ENCODE results near the gene VPS41. TPM values are rescaled to one million over a fixed set of nuclear protein-coding genes. Genes with fewer than 3 reads are reported as not detected.

VPS41 gene
- polyA plus RNA-seq, 1 of the 3 experiments (the other 2 are of a cell fraction), result 20.4 TPM

GRCh38 chr7:38838725-38839385 lies 70.1 kb downstream of the VPS41 start:
- Histone ChIP-seq H3K27me3 (ENCODE audit: insufficient read depth) (no peaks in the 10 kb centered on the region), H3K9me2 (no peaks in the 10 kb centered on the region; the same call in 1 of the 2 replicates), H3K4me2 (no peak overlapping the region), H3K9ac (no peak overlapping the region), H3K4me1 (ENCODE audit: control insufficient read depth in 1 of 2, insufficient read depth in 2 of 2, low read depth in 1 of 2, low read length in 1 of 2) (peaks cover 0 to 4% of the 10 kb centered on the region in 2 experiments; a peak in 1 of 4 replicates), H3K27ac (ENCODE audit: low read depth in 2 of 2, low read length in 1 of 2) (no peak overlapping the region), H3K9me3 (no peaks in the 10 kb centered on the region), H2AFZ (ENCODE audit: low read depth) (no peak overlapping the region), H3K79me2 (ENCODE audit: insufficient read depth) (peaks cover 6% of the 10 kb centered on the region), H4K20me1 (ENCODE audit: insufficient read depth) (no peaks in the 10 kb centered on the region; the same call in 1 of the 2 replicates), H3F3A (replicated peaks; ENCODE audit: insufficient read depth) (no peaks in the 10 kb centered on the region), H3K36me3 (replicated peaks in 1 of 2; ENCODE audit: control insufficient read depth in 1 of 2, insufficient read depth in 2 of 2, low read length in 1 of 2) (peaks cover 0 to 4% of the 10 kb centered on the region in 2 experiments), H3K4me3 (ENCODE audit: low read depth in 2 of 2, low read length in 1 of 2) (no peak overlapping the region)
- 92% methylated on average over 6 of the region's 6 CpGs for WGBS (ENCODE audit: low lambda C conversion rate)
- DNase-seq, result no peak
- CTCF ChIA-PET, result interaction anchor here (1.0 kb wide), 1 partner anchor 11 kb away, joined by 3 read pairs; no protein-coding TSS in a partner anchor
- POLR2A ChIA-PET, result no interaction called here
- TF ChIP-seq RXRA (IDR thresholded peaks at IDR 0.05; ENCODE audit: borderline replicate concordance, low read depth) (no peak), ZBTB33 (IDR thresholded peaks at IDR 0.05; ENCODE audit: borderline replicate concordance, low read depth) (no peak), NFIC (IDR thresholded peaks at IDR 0.05; ENCODE audit: borderline replicate concordance) (no peak), USF1 (IDR thresholded peaks at IDR 0.05; ENCODE audit: borderline replicate concordance, low read depth) (no peak), FOXJ3 (CRISPR knock-in tag; IDR thresholded peaks at IDR 0.05) (no peak)

GRCh38 chr7:38834357-38834756 lies 74.6 kb downstream of the VPS41 start:
- no peak overlapping the region for H3K4me3 ChIP-seq (ENCODE audit: low read depth in 2 of 2, low read length in 1 of 2)
- H3K4me1 ChIP-seq (ENCODE audit: control insufficient read depth in 1 of 2, insufficient read depth in 2 of 2, low read depth in 1 of 2, low read length in 1 of 2), result peaks cover 0 to 7% of the 10 kb centered on the region in 2 experiments; a peak in 2 of 4 replicates
- peaks cover 6% of the 10 kb centered on the region for H3K79me2 ChIP-seq (ENCODE audit: insufficient read depth)
- H3K9me2 ChIP-seq, result no peaks in the 10 kb centered on the region
- H3K4me2 ChIP-seq, result no peak overlapping the region
- no peaks in the 10 kb centered on the region for H4K20me1 ChIP-seq (ENCODE audit: insufficient read depth)
- H3K9me3 ChIP-seq, result no peaks in the 10 kb centered on the region
- DNase-seq, result no peak
- H2AFZ ChIP-seq (ENCODE audit: low read depth), result no peak overlapping the region
- H3F3A ChIP-seq (replicated peaks; ENCODE audit: insufficient read depth), result no peaks in the 10 kb centered on the region
- POLR2A ChIA-PET, result no interaction called here
- CTCF ChIA-PET, result no interaction called here
- 90% methylated on average over 3 of the region's 3 CpGs for WGBS (ENCODE audit: low lambda C conversion rate)
- H3K36me3 ChIP-seq (replicated peaks in 1 of 2; ENCODE audit: control insufficient read depth in 1 of 2, insufficient read depth in 2 of 2, low read length in 1 of 2), result peaks cover 4 to 8% of the 10 kb centered on the region in 2 experiments
- H3K27ac ChIP-seq (ENCODE audit: low read depth in 2 of 2, low read length in 1 of 2), result no peak overlapping the region
- H3K9ac ChIP-seq, result no peak overlapping the region
- no peaks in the 10 kb centered on the region for H3K27me3 ChIP-seq (ENCODE audit: insufficient read depth)
- TF ChIP-seq YY1 (IDR thresholded peaks at IDR 0.05; ENCODE audit: low read depth), result no peak
- TF ChIP-seq ELF1 (IDR thresholded peaks at IDR 0.05), result no peak
- no peak for TF ChIP-seq NFIC (IDR thresholded peaks at IDR 0.05; ENCODE audit: borderline replicate concordance)
- TF ChIP-seq, protein P1, sequence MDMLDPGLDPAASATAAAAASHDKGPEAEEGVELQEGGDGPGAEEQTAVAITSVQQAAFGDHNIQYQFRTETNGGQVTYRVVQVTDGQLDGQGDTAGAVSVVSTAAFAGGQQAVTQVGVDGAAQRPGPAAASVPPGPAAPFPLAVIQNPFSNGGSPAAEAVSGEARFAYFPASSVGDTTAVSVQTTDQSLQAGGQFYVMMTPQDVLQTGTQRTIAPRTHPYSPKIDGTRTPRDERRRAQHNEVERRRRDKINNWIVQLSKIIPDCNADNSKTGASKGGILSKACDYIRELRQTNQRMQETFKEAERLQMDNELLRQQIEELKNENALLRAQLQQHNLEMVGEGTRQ (IDR thresholded peaks at IDR 0.05; ENCODE audit: borderline replicate concordance, low read depth, low read length), result no peak
- TF ChIP-seq USF1 (IDR thresholded peaks at IDR 0.05; ENCODE audit: borderline replicate concordance, low read depth), result no peak
- no peak for TF ChIP-seq PBX3 (IDR thresholded peaks at IDR 0.05)
- TF ChIP-seq, protein P2, sequence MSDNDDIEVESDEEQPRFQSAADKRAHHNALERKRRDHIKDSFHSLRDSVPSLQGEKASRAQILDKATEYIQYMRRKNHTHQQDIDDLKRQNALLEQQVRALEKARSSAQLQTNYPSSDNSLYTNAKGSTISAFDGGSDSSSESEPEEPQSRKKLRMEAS (IDR thresholded peaks at IDR 0.05; ENCODE audit: low read depth), result no peak
- TF ChIP-seq NRF1 (IDR thresholded peaks at IDR 0.05; ENCODE audit: low read depth, low read length), result no peak
- TF ChIP-seq EP300 (IDR thresholded peaks at IDR 0.05; ENCODE audit: borderline replicate concordance in 1 of 2, low read depth in 1 of 2, low read length in 1 of 2), result no peak
- TF ChIP-seq MXI1 (IDR thresholded peaks at IDR 0.05; ENCODE audit: low read depth, low read length), result no peak
- TF ChIP-seq, protein P3, sequence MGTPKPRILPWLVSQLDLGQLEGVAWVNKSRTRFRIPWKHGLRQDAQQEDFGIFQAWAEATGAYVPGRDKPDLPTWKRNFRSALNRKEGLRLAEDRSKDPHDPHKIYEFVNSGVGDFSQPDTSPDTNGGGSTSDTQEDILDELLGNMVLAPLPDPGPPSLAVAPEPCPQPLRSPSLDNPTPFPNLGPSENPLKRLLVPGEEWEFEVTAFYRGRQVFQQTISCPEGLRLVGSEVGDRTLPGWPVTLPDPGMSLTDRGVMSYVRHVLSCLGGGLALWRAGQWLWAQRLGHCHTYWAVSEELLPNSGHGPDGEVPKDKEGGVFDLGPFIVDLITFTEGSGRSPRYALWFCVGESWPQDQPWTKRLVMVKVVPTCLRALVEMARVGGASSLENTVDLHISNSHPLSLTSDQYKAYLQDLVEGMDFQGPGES (IDR thresholded peaks at IDR 0.05; ENCODE audit: low read depth, low read length), result no peak
- no peak for TF ChIP-seq RXRA (IDR thresholded peaks at IDR 0.05; ENCODE audit: borderline replicate concordance, low read depth)
- TF ChIP-seq CTCF (IDR thresholded peaks at IDR 0.05), result no peak
- no peak for TF ChIP-seq POLR2AphosphoS5 (IDR thresholded peaks at IDR 0.05; ENCODE audit: low read depth, low read length)
